C4-2B (cell line): ENCODE measurements around the gene GALK2.

Experiments
- CTCF ChIP-seq: fragments of 450-650 bp; conservative IDR thresholded peaks from 2 replicates; pipeline ENCODE4 v1.5.1; 2017; ENCODE audit warnings: mild to moderate bottlenecking
- ZFX ChIP-seq: fragments of 450-650 bp; IDR thresholded peaks from 2 replicates; pipeline ENCODE4 v1.6.1; 2017

DNA sequence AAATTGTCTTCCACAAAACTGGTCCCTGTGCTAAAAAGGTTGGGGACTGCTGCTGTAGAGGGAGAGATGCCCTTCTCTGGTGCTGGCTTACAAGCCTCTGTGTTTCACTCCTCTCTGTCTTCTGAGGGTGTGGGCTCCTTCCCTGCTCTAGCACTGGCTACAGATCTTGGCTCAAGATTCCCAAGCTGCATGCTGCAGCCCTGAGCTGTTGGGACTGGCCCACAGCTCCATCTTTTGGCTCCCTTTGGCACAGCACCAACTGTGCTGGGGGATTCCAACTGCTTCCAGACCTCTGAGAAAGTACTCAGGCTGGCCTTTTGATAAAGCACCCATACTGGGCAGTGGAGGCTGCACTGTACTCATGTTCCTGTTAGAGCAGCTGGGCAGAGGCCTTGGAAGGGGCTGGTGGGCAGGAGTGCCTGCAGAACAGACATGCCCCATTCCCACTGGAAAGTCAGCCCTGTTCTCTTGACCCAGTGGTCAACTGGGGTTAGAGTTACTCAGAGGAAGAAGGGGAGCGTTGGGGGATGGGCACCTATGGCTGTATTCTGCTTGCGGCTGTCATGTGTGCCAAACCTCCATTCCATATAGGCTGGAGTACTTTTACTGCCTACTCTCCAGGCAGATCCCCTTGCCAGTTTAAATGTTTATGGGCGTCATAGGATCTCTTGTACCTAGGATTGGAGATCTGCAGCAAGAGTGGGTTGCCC lies 55.7 kb downstream of the GALK2 start:
- TF ChIP-seq CTCF: no peak; the same call in 1 of the 2 replicates
- no peak for TF ChIP-seq ZFX
